Neural progenitor cell (in vitro differentiated cells): ENCODE results near the gene KIF21A. TPM values are rescaled to one million over a fixed set of nuclear protein-coding genes. Genes with fewer than 3 reads are reported as not detected.
A peak's percentile ranks its signal among the peaks of the same experiment; 100 is the strongest.

Experiments used
- DNase-seq: peaks from one replicate; pipeline ENCODE4 v3.0.0-alpha.2; 2016; ENCODE audit warnings: low spot score
- H2AFZ ChIP-seq: fragments of 200-600 bp; sonication (generic); replicated peaks from 2 replicates; pipeline ENCODE4 v1.6.1; 2016; ENCODE audit warnings: antibody characterized with exemption
- H3F3A ChIP-seq: fragments of 200-600 bp; sonication (generic); 2 replicates; pipeline ENCODE4 v1.6.1; 2016; ENCODE audit warnings: antibody characterized with exemption, low read depth
- H3K27ac ChIP-seq: fragments of 200-600 bp; sonication (generic); 2 replicates; pipeline ENCODE4 v1.5.1; 2016; ENCODE audit warnings: mild to moderate bottlenecking
- H3K27me3 ChIP-seq: fragments of 200-600 bp; sonication (generic); 2 replicates; pipeline ENCODE4 v1.6.1; 2016; ENCODE audit warnings: mild to moderate bottlenecking, moderate library complexity
- H3K36me3 ChIP-seq: fragments of 200-600 bp; sonication (generic); 2 replicates; pipeline ENCODE4 v1.5.1; 2016
- H3K4me1 ChIP-seq: fragments of 200-600 bp; sonication (generic); 2 replicates; pipeline ENCODE4 v1.6.1; 2016; ENCODE audit warnings: mixed run types
- H3K4me2 ChIP-seq: fragments of 200-600 bp; sonication (generic); 2 replicates; pipeline ENCODE4 v1.6.1; 2016
- H3K4me3 ChIP-seq: fragments of 200-600 bp; sonication (generic); 2 replicates; pipeline ENCODE4 v1.5.1; 2016
- H3K79me2 ChIP-seq: fragments of 200-600 bp; sonication (generic); 2 replicates; pipeline ENCODE4 v1.6.1; 2016; ENCODE audit warnings: low read depth
- H3K9ac ChIP-seq: fragments of 200-600 bp; sonication (generic); 2 replicates; pipeline ENCODE4 v1.6.1; 2016
- H3K9me3 ChIP-seq: fragments of 200-600 bp; sonication (generic); 2 replicates; pipeline ENCODE4 v1.5.1; 2016; ENCODE audit warnings: low read depth
- H4K20me1 ChIP-seq: fragments of 200-600 bp; sonication (generic); 2 replicates; pipeline ENCODE4 v1.6.1; 2016; ENCODE audit warnings: low read depth
- H3K27ac Mint-ChIP-seq: 3 replicates; pipeline ENCODE4 v1.8.0; 2021; ENCODE audit warnings: mixed read lengths
- H3K27me3 Mint-ChIP-seq: 2 replicates; pipeline ENCODE4 v1.8.0; 2022; ENCODE audit warnings: low read depth, mild to moderate bottlenecking, inconsistent platforms, moderate library complexity, mixed read lengths; ENCODE audit not compliant: insufficient read depth
- H3K36me3 Mint-ChIP-seq: 3 replicates; pipeline ENCODE4 v1.8.0; 2021; ENCODE audit warnings: mixed read lengths
- H3K4me1 Mint-ChIP-seq: 3 replicates; pipeline ENCODE4 v1.8.0; 2021; ENCODE audit warnings: mixed read lengths
- H3K4me3 Mint-ChIP-seq: 3 replicates; pipeline ENCODE4 v1.8.0; 2021; ENCODE audit warnings: mild to moderate bottlenecking, moderate library complexity, mixed read lengths
- H3K9me3 Mint-ChIP-seq: 3 replicates; pipeline ENCODE4 v1.8.0; 2020; ENCODE audit warnings: mixed read lengths
- CTCF ChIP-seq: fragments of 200-600 bp; sonication (generic); IDR thresholded peaks from 2 replicates; pipeline ENCODE4 v1.5.1; 2017; ENCODE audit warnings: antibody characterized with exemption, mild to moderate bottlenecking
- EZH2 ChIP-seq: fragments of 200-600 bp; sonication (generic); IDR thresholded peaks from 2 replicates; pipeline ENCODE4 v1.6.1; 2017; ENCODE audit warnings: antibody characterized with exemption, mild to moderate bottlenecking, moderate library complexity
- EZH2phosphoT487 ChIP-seq: fragments of 200-600 bp; sonication (generic); IDR thresholded peaks from 2 replicates; pipeline ENCODE4 v1.6.1; 2017; ENCODE audit warnings: antibody characterized with exemption
- total RNA-seq: library from RNA; depleted of rRNA; stranded (reverse); fragments of >200 nt; gene quantifications from 2 replicates; pipeline ENCODE4 v1.2.3, GENCODE V29; 2015; ENCODE audit warnings: low replicate concordance

The KIF21A gene
- total RNA-seq, 1 donor from 2014 or later, result 54.2 TPM

DNA sequence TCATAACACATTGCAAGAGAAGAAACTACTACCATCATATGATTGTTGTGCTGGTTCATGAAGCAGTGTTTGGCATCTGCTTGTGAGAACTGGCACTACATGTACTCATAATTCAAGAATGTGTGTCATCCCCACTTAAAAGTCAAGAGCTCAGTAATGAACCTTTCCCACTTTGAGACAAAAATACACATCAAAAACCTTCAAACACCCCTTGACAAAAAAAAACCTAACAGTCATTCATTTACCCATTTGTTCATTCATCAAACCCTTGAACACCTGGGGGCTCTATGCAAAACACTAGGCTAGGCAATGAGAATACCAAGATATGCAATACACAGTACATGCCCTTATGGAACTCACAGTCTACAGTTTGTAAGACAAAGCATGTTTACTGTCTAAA, 40.0 kb downstream of the KIF21A start:
- no peak overlapping the region for H3K27ac Mint-ChIP-seq
- H3K4me1 Mint-ChIP-seq, result peaks cover 8% of the 10 kb centered on the region
- H2AFZ ChIP-seq, result no peak overlapping the region
- H4K20me1 ChIP-seq, result peaks cover 6% of the 10 kb centered on the region
- H3K4me1 ChIP-seq, result no peaks in the 10 kb centered on the region
- no peak for TF ChIP-seq CTCF
- no peak for TF ChIP-seq EZH2
- no peak for TF ChIP-seq EZH2phosphoT487
- H3K27me3 ChIP-seq, result no peaks in the 10 kb centered on the region
- DNase-seq, result no peak
- no peaks in the 10 kb centered on the region for H3K9me3 ChIP-seq
- peaks cover 53% of the 10 kb centered on the region for H3K79me2 ChIP-seq
- no peak overlapping the region for H3K4me2 ChIP-seq
- no peak overlapping the region for H3K4me3 Mint-ChIP-seq
- no peak overlapping the region for H3K4me3 ChIP-seq
- no peaks in the 10 kb centered on the region for H3K36me3 ChIP-seq
- no peaks in the 10 kb centered on the region for H3K27me3 Mint-ChIP-seq
- no peak overlapping the region for H3K9ac ChIP-seq
- H3K27ac ChIP-seq, result no peak overlapping the region
- peaks cover 32% of the 10 kb centered on the region for H3K36me3 Mint-ChIP-seq
- H3F3A ChIP-seq, result no peaks in the 10 kb centered on the region
- H3K9me3 Mint-ChIP-seq, result peaks cover 6% of the 10 kb centered on the region

DNA sequence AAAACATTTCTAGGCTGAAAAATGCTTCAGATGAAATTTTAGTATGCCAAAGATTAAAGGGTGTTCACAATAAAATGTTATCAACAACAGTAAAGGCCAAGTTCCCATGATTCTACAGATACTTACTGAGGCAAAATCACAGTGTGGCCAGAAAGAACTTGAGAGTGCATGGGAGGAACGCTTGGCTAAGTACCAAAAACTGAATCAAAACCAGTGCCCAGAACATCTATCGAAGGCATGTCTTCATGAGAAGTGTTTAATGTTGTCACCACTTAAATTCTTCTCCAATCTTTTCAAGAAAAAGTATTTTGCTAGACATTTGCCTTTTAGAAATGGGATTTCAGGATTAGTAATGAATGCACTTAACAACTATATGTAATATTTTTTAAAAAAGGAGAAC, 41.5 kb downstream of the KIF21A start:
- no peak overlapping the region for H3K4me3 ChIP-seq
- H3F3A ChIP-seq, result no peaks in the 10 kb centered on the region
- H3K79me2 ChIP-seq, result peaks cover 46% of the 10 kb centered on the region
- H4K20me1 ChIP-seq, result no peaks in the 10 kb centered on the region
- peaks cover 30% of the 10 kb centered on the region for H3K36me3 Mint-ChIP-seq
- H3K27me3 Mint-ChIP-seq, result no peaks in the 10 kb centered on the region
- H3K27me3 ChIP-seq, result no peaks in the 10 kb centered on the region
- no peak overlapping the region for H2AFZ ChIP-seq
- DNase-seq, result no peak
- H3K36me3 ChIP-seq, result no peaks in the 10 kb centered on the region
- no peaks in the 10 kb centered on the region for H3K9me3 ChIP-seq
- H3K4me1 Mint-ChIP-seq, result peaks cover 3% of the 10 kb centered on the region
- no peak overlapping the region for H3K27ac ChIP-seq
- H3K4me1 ChIP-seq, result no peaks in the 10 kb centered on the region
- TF ChIP-seq EZH2 (no peak), EZH2phosphoT487 (no peak), CTCF (no peak)
- H3K4me2 ChIP-seq, result no peak overlapping the region
- peaks cover 9% of the 10 kb centered on the region for H3K9me3 Mint-ChIP-seq
- H3K9ac ChIP-seq, result no peak overlapping the region
- no peak overlapping the region for H3K4me3 Mint-ChIP-seq
- H3K27ac Mint-ChIP-seq, result no peak overlapping the region

DNA sequence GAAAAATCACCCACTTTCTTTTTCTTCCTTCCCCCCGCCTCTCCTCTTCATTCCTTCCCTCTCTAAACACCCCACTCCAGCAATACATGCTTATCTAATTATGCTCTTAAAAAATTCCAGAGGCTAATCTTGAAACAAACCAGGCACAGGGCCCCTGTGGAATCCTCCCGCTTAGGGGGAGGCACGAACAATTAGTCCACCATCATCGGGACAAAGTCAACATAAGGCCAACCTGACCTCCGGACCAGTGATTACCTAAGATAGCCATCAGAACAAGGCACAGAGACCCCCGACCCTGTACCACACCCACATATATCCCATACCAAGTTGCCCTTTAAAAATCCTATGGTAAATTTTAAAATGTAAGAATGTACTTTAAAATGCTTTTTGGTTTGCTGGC, 47.1 kb downstream of the KIF21A start:
- no peaks in the 10 kb centered on the region for H3K27me3 ChIP-seq
- Mint-ChIP-seq H3K27me3 (no peaks in the 10 kb centered on the region), H3K36me3 (peaks cover 23% of the 10 kb centered on the region), H3K4me3 (peak overlapping the region; percentile 52), H3K27ac (peak overlapping the region; percentile 70), H3K4me1 (peaks cover 40% of the 10 kb centered on the region), H3K9me3 (peaks cover 9% of the 10 kb centered on the region)
- TF ChIP-seq CTCF, result no peak
- no peak for TF ChIP-seq EZH2
- no peak for TF ChIP-seq EZH2phosphoT487
- H3K27ac ChIP-seq, result no peak overlapping the region
- H3K36me3 ChIP-seq, result no peaks in the 10 kb centered on the region
- H3K79me2 ChIP-seq, result peaks cover 39% of the 10 kb centered on the region
- no peak overlapping the region for H3K4me3 ChIP-seq
- peaks cover 21% of the 10 kb centered on the region for H4K20me1 ChIP-seq
- no peak overlapping the region for H3K9ac ChIP-seq
- no peak overlapping the region for H2AFZ ChIP-seq
- H3F3A ChIP-seq, result peaks cover 27% of the 10 kb centered on the region
- peaks cover 37% of the 10 kb centered on the region for H3K4me1 ChIP-seq
- DNase-seq, result no peak
- H3K4me2 ChIP-seq, result no peak overlapping the region
- H3K9me3 ChIP-seq, result no peaks in the 10 kb centered on the region
